NOMO-1 treated with DMSO at 0.1 percent for 48 hours (cell line): ENCODE results near the gene MALL.
"Not testable (repeated sequence)": the region's sequence is repeated elsewhere in the genome, so short reads cannot be mapped to it uniquely, and the experiment has no call there.

Experiments
- DNase-seq: peaks from one replicate; lab custom pipeline; 2025; ENCODE audit not compliant: unreplicated experiment; lab: John Stamatoyannopoulos, UW

MALL gene

DNA sequence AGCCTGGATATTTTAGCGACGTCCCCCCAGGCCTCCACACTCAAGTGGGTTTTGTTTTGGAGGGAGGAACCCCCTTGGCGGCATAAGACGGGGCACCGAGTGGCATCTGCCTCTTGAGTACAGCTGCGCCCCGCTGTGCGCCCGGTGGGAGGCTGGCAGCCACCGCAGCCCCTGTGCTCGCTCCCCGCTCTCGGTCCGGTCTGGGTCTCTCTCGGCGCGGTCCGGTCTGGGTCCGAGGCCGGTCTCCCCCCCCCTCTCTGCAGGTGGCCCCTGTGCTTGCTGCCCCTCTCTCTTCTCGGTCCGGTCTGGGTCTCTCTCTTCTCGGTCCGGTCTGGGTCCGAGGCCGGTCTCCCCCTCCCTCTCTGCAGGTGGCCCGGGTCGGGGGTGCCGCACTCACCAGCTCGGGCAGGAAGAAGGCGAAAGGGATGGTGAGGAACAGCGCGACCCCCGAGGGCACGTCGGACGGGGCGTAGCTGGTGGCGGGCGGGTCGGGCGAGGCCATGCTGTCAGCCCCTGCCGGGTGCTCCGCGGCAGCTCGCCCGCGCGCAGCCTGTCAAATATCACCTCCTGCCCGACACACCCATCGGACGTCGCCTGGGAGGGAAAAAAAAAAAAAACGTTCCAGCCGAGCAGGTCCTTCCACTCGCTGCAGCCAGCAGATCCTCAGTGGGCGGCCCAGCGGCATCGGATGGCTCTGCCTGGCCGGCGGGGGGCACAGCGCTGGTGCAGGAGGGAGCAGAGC, at the start of gene MALL:
Gene MALL (minus strand): TSS at position 532 of the 742 bp plus-strand sequence. CDS start 30 bp downstream, at position 502.
- DNase-seq, result no peak

DNA sequence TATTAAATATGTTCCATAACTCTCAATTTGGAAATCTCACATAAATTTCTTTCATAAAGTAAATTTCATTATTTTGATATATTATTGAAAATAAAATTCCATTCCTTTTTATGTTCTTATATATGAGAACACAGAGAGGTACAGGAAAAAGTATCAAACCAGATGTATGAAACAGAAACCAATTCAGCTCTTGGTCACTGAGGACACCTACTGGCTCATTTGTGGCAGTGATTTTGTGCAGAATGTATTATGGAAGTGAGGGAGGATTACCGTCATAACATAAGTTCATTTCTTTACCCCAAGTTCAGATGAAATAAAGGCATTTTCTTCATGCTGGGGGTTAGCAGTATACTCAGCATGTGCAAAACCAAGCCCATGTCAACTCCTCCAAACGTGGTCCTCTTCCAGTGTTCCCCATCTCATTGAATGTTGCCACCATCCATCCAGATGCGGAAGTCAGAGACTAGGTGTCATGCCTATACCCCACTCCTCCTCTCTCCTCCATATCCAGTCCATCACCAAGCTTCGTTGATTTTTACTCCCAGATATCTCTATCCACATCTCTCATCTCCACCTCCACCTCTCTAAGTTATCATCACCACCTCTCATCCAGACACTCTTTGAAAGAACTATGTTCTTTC, 41.7 kb upstream of the MALL start:
- DNase-seq, result peak; percentile 41

DNA sequence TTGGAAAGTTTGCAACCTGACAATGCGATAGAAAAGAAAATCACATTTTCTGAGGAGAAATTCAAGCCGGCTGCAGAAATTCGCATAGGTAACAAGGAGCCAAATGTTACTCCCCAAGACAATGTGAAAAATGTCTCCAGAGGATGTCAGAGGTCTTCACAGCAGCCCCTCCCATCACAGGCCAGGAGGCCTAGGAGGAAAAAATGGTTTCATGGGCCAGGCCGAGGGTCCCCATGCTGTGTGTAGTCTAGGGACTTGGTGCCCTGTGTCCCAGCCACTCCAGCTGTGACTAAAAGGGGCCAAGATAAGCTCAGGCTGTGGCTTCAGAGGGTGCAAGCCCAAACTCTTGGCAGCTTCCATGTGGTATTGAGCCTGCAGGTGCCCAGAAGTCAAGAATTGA, 39.2 kb upstream of the MALL start:
- DNase-seq, result not testable (repeated sequence)

DNA sequence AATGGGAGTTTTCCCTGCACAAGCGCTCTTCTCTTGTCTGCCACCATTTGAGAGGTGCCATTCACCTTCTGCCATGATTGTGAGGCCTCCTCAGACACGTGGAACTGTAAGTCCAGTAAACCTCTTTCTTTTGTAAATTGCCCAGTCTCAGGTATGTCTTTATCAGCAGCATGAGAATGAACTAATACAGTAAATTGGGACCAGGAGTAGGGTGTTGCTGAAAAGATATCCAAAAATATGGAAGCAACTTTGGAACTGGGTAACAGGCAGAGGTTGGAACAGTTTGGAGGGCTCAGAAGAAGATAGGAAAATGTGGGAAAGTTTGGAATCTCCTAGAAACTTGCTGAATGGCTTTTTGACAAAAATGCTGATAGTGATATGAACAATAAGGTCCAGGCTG, 38.6 kb upstream of the MALL start:
- DNase-seq, result not testable (repeated sequence)

DNA sequence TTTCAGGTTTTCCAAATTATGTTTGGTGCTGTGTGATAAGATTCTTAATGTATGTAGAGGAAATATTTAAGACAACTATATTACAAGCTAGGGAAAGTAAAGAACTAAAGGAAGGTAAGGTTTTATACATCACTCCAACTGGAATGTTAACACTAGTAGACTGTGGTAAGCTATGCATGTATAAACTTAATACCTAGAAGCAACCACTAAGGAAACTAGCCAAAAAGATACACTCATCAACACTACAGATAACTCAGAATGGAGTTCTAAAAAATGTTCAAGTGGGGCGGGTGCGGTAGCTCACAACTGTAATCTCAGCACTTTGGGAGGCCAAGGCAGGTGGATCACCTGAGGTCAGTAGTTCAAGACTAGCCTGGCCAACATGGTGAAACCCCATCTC, 37.8 kb upstream of the MALL start:
- DNase-seq, result no peak

DNA sequence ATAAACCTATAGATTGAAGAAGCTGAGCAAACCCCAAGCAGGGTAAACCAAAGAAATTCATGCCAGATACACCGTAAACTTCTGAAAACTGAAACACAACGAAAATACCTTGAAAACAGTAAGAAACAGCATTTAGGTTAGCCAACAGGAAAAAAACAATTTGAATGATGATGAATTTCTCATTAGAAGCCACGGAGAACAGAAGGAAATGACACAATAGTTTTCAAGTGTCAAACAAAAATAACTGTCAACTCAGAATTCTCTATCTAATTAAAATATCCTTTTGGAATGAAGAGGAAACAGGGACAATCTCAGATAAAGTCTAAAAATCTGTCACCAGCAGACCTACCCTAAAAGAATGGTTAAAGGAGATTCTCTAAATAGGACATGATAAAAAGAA, 37.3 kb upstream of the MALL start:
- no peak for DNase-seq

DNA sequence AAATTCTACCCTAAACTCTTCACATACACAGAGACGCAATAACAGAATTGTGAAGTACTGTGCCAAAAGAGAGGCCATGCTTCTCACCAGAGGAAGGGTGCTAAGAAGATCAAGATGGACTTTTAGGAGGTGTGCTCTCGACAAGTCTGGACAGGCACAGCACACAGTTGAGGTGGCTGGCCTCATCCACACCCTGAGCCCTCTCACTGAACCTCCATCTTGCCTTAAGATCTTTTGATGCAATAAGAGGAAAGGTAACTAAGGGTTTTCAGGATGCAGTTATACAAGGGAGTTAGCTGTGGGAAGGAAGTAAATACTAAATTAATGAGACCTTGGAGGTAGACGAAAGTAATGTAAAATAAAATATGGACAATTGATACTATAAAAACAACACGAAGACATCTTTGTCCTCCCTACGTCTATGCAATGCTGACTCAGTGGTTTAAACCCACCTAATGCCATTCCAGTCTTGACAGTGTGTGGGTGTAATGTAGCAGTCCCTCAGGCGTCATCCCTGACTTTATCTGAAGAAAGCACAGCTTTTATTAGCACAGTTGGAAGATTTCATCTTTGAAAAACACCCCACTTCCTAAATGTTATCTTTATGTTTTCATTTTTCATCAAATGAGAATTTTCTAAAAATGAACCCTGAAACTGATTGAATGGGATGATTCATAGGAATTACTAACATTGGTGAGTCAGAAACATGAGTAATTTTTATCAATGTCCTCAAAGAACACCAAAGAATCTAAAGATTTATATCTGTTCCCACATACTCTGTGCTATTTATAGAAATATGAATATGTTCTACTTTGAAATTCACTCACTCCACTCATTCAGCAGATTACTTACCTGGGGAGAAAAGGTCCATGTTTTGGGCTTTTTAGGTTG, 34.0 kb upstream of the MALL start:
- DNase-seq, result no peak

DNA sequence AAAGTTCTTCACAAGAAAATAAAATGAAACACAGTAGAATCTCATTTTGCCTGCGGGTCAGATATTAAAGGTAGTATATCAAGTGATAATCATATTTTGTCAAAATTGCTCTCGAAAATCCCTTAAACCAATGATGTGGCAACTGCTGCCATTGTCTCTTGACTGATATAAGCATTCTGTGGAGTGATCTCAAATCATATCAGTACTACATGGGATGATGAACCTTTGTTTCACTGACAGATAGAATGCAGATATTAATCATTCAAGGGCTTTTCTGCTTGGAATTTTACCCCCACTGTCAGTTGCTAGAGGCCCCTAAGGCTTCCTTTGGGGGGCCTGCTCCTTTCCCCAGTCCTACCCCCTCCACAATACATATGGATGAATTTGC, 31.3 kb upstream of the MALL start:
- DNase-seq, result no peak

DNA sequence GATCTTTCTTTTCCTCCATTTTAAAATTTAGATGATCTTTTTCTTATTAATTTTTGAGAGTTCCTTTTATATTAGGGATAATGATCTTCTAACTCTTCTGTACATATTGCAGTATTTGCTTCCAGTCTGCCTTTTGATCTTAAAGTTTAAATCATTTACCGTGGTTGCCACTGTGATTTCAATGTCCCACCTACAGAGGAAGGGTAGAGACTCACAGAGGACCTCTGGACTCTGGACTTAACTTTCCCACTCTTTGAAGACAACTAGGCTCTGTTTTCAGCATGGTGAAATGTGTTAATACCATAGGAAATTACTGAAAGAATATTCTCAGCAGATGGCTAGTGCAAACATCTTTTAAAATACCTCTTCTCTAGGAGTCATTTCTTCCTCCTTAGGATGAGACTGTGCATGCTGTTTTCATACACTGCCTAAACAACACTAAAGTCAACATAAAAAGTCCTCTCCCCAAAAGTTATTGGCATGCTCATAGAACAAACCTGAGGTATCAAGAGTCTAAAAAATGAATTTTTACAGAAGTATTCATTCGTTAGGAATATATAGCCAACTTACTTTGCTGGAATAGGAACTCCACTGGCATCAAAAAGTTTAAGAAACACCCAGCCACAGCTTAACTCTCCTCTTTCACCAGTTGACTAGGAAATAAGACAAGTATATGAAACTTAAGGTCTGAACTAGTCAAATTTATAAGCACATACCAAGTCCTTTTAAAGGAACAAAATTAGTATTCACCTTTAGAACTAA, 30.7 kb upstream of the MALL start:
- DNase-seq, result no peak

DNA sequence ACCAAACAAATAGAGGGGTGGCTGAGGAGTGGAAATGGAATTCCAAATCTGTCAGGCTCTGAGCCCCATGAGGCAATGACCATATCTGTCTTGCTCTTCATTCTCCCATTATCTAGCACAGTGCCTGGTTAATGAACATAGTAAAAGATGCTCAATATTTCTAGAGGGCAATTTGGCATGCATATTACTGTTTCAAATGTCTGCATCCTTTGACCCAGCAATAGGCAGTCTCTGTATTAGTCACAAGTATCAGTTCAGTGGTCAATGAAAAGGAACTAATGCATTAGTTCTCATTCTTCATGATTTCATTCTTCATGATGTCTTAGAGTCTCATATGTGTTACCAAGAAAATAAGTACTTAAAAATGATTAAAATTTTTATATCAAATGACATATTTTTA, 28.4 kb upstream of the MALL start:
- no peak for DNase-seq

DNA sequence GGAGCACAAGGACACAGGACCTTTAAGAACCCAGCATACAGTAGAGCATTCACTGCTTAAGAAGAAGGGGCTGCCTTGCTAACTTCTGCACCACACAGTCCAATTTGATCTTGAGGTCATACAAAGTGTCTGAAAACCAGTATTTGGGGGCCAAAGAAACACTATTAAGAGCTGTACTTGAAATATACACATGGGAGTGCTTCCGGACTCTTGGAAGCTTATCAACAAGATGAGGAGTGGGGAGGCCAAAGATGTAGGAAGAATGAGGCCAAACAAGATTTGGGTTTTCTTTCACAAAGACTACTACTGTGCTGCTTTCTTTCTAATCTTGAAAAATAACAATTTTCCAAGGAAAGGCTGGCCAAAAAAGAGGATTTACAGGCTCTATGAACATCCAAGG, 24.8 kb upstream of the MALL start:
- DNase-seq, result no peak

DNA sequence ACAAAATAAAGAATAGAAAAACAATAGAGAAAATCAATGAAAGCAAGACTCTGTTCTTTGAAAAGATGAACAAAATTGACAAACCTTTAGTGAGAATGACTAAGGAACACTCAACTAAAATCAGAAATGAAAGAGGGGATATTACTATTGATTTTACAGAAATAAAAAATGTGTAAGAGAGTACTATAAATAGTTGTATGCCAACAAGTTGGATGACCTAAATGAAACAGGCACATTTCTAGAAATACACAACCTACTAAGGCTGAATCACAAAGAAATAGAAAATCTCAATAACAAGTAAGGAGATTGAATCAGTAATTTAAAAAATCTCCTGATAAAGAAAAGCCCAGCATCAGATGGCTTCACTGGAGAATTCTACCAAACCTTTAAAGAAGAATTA, 18.4 kb upstream of the MALL start:
- DNase-seq, result no peak

DNA sequence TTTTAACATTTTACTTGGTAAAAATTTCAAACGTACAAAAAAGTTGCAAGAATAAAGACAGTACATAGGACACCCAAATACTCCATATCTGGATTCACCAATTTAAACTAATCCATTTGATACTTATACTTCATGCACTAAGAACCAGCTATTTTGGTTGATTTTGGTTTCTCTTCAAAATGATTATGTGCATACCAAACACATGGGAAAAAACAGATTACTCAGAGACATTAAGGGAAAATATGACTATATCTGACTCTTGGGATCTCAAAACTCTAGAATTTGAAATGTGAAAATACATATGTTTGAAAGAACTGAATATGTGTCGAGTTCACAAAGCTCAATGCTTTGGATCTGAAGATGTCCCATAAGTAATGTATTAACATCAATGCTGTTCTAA, 15.5 kb upstream of the MALL start:
- DNase-seq, result no peak

DNA sequence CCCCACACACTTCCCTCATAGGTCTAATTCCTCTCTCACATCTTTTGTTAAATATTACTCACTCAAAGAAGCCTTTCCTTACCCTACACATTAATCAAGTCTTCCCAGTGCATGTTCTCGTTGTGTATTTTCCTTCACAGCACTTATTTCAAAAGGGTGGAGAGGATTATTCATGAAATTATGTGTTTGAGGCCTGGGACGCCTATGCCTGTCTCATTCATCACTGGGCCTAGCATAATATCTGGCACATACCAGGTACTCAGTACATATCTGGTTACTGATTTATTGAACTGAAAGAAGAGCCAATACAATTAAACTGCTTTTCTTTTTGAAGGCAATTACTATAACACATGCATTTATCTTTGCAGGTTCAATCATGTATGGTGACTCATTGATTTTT, 15.1 kb upstream of the MALL start:
- no peak for DNase-seq

DNA sequence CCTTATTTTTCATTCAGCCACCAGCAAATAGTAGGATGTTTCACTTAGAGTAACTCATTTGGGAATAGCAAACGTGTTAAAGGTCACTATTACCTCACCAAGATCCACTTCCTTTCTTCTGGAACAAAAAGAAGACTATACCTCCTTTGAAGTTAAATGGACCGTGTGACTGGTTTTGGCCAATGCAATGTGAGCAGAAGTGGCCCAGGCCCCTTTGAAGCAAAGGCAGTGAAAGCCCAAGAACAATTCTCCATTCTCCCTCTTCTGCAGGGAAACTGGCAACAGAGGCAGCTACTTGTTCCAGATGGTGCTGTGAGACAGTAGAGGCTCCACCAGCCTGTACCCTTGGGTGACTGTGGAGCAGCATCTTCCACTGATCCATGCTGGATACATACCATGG, 11.3 kb upstream of the MALL start:
- no peak for DNase-seq

DNA sequence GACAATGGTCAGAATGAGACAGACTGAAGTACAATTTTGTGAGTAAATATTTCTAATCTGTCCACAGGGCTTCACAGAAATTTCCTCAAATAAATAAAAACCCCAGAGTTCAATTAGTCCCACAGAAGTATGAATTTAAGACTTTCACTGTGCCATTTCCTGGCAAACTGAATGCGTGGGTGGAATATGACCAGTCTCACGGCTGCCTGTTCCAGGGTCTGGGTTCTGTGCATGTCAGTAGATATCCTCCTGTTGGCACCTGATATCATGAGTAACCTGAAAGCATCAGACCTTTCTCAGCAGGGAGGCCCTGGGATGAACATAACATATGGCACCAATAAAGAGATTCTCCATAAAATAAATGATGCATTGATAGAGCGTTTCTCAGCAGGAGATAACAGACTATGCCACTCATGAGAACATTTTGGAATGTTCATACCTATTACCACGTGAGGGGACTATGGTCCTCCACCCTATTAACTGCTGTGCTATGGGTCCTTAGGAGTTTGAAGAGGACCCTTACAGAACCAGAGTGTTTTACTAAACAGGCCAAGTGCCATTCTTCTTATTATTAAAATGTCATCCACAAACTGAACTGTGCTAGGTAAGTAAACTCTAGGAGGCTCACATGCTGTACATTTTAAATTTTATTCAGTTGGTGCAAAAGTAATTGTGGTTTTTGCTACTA, 10.6 kb upstream of the MALL start:
- DNase-seq, result no peak

DNA sequence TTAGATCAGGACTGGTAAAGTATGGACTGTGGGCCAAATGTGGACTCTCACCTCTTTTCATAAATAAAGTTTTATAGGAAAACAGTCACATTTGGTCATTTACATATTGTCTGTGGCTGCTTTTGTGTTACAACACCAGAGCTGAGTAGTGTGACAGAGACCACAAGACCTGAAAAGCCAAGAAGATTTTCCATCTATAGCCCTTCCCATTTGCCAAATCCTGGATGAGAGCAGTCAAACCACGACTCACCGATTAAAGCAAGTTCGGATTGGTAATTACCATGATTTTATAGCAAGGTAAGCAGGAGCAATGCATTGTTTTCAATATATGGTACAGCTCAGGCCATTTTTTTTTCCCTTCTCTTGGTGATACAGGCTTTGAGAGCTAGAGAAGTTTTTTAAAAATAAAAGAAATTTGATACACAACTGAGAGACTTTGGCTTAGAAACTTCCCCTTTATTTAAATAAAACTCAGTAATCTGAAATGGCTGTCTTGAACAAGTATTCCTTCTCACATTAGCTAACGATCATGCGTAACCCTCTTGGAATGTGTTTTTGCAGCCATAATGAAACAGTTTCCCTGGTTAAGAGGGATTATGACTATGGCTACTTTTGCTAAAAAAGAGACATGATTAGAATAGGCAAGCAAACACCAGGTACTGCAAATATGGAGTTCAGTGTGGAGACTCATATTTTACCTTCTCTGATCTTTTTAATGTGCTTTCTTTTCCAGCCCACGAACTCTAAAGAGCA, 9.5 kb upstream of the MALL start:
- no peak for DNase-seq

DNA sequence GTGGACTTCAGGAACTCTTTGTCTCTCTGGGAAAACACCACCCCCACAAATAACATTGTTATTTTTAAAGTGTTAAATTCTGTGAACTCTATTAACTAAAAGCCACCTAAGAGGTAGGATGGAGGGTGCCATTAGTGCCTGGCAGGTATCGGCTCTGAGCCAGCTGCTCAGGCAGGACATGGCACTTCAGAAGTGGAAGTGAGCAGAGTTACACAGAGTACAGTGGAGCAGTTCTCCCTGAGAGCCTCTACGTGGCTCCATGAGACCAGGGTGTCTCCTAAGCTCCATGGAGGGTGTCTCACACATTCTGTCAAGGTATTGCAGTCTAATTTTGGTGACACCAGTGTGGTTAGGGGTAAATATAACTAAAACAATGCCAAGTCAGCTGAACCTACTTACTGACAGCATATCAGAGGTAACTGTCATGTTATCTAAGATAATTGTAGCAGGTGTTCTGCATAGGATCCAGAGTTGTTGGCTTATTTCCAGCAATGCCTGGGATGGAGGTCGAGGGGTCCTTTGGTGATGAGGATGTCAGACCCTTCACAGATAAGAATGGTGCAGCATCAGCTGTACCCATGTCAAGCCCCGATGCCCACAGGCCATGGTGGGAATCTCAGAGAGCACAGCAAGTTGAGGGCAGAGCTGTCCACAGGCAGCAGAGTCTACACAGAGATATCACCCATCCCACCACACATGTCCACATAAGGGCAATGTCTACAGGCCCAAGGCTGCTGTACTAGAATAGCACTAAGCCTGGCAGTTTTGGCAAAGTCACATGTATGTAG, 8.6 kb upstream of the MALL start:
- no peak for DNase-seq

DNA sequence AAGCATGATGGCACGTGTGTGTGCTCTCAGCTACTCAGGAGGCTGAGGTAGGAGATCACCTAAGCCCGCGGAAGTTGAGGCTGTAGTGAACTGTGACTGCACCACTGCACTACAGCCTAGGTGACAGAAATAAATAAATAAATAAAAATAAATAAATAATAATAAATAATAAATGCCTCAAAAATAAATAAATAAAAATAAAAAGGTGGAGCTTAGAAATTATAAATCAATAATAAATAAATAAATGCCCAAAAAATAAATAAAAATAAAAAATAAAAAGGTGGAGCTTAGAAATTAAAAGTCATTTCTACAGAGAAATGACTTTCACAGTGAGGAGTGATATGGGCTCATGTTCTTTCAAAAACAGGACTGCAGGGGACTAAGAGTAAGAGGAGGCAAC, 6.0 kb upstream of the MALL start:
- no peak for DNase-seq
